Subcutaneous abdominal adipose tissue (tissue), 5 donors: Measurements from ENCODE around the gene ARFGAP1.
"Not testable (repeated sequence)": the region's sequence is repeated elsewhere in the genome, so short reads cannot be mapped to it uniquely, and the experiment has no call there.

ENCODE experiments used
- H3K27ac ChIP-seq: one replicate; pipeline ENCODE4 v1.7.0; 2013; ENCODE audit warnings: low read depth, mild to moderate bottlenecking, inconsistent platforms, low read length, moderate library complexity
- H3K27me3 ChIP-seq, 5 donors: one replicate each; pipeline ENCODE4 v1.7.0; 2013; ENCODE audit warnings: low read length in 5 of 5, inconsistent platforms in 1 of 5; ENCODE audit not compliant: control insufficient read depth in 5 of 5, insufficient read depth in 4 of 5
- H3K36me3 ChIP-seq, 5 donors: one replicate each; pipeline ENCODE4 v1.7.0; 2013; ENCODE audit warnings: low read length in 5 of 5; ENCODE audit not compliant: control insufficient read depth in 5 of 5, insufficient read depth in 5 of 5
- H3K4me1 ChIP-seq, 5 donors: one replicate each; pipeline ENCODE4 v1.7.0; 2013; ENCODE audit warnings: low read length in 5 of 5, mild to moderate bottlenecking in 3 of 5, moderate library complexity in 1 of 5; ENCODE audit not compliant: control insufficient read depth in 5 of 5, insufficient read depth in 5 of 5
- H3K4me3 ChIP-seq, 5 donors: one replicate each; pipeline ENCODE4 v1.7.0; 2013; ENCODE audit warnings: low read length in 5 of 5, low read depth in 1 of 5
- H3K9ac ChIP-seq, 5 donors: one replicate each; pipeline ENCODE4 v1.7.0; 2013; ENCODE audit warnings: low read length in 5 of 5, mild to moderate bottlenecking in 4 of 5, moderate library complexity in 3 of 5
- H3K9me3 ChIP-seq, 5 donors: one replicate each; pipeline ENCODE4 v1.7.0; 2013; ENCODE audit warnings: low read length in 5 of 5; ENCODE audit not compliant: control insufficient read depth in 5 of 5
- donor health status: healthy.
- donor health status: healthy.
- donor health status: healthy.
- donor health status: healthy.
- donor health status: healthy.

ARFGAP1 gene

DNA sequence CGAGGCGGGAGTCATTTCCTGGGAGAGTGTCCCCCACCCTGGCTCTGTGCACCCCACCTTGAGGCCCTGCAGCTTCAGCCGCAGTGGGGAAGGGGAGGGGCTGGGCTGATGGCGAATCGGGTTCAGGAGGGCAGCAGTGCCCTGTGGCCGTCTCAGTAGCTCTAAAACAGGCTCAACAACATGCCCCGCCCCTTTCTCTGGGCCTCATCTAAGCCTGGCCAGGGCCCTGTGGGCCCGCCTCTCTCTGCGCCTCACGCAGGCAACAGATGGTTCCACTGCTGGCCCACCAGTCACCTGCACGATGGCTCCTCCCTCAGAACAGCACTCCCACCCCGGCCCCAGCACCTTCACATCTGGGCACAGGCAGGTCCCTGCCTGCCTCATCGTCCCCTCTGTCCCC is 58.3 kb downstream of the ARFGAP1 start:
- peaks cover 0 to 22% (median 12%) of the 10 kb centered on the region in 5 donors for H3K9me3 ChIP-seq
- no peaks in the 10 kb centered on the region for H3K36me3 ChIP-seq
- no peak overlapping the region for H3K27ac ChIP-seq
- H3K9ac ChIP-seq = no peak overlapping the region
- peaks cover 0 to 12% (median 0%) of the 10 kb centered on the region in 5 donors for H3K4me1 ChIP-seq
- no peak overlapping the region for H3K4me3 ChIP-seq
- H3K27me3 ChIP-seq = peaks cover 17 to 58% (median 36%) of the 10 kb centered on the region in 5 donors

- no peak overlapping the region for H3K27ac ChIP-seq
- peaks cover 0 to 17% (median 11%) of the 10 kb centered on the region in 5 donors for H3K9me3 ChIP-seq
- no peaks in the 10 kb centered on the region for H3K36me3 ChIP-seq
- H3K4me3 ChIP-seq = no peak overlapping the region
- no peak overlapping the region for H3K9ac ChIP-seq
- peaks cover 17 to 65% (median 44%) of the 10 kb centered on the region in 5 donors for H3K27me3 ChIP-seq
- H3K4me1 ChIP-seq = peaks cover 0 to 11% (median 0%) of the 10 kb centered on the region in 5 donors
Observed at GRCh38 chr20:63331741-63332400, 59.3 kb downstream of the ARFGAP1 start.

DNA sequence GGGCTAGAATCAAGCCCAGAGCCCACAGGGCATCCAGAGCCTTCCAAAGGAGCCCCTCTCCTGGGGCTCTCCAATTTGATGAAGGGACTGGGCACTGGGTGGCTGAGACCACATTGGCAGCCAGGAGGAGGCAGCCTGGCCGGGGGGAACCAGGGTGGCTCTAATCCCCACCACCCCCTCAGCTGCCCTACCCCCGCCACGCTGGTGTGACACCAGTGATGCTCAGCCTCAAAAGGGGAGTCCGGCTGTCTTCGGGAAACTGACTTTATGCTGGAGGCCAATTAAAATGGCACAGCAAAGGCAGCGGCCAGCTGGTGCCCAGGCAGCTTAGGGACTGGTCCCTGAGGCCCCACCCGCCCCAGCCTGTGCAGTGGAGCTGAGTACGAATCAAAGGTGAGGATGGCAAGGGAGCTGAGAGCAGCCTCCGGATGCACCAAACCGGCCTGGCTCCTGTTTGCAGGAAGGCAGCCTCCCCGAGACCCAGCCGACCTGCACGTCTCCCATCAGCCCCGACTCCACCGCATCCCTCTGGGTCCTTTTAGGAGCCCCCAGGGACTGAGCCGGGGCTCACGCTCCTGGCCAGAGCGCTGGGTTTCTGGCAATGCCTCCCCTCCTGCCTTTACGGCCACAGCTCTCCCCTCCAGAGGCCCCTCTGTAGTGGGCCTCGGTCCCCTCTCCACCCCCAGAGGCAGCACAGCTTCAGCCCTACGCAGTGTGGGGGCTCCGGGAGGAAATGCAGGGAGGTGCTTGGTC is 60.1 kb downstream of the ARFGAP1 start:
- Histone ChIP-seq H3K36me3 (no peaks in the 10 kb centered on the region), H3K9ac (no peak overlapping the region), H3K27me3 (peaks cover 17 to 65% (median 46%) of the 10 kb centered on the region in 5 donors), H3K4me1 (peaks cover 0 to 11% (median 0%) of the 10 kb centered on the region in 5 donors), H3K4me3 (no peak overlapping the region), H3K27ac (no peak overlapping the region), H3K9me3 (peaks cover 0 to 11% (median 10%) of the 10 kb centered on the region in 5 donors)

DNA sequence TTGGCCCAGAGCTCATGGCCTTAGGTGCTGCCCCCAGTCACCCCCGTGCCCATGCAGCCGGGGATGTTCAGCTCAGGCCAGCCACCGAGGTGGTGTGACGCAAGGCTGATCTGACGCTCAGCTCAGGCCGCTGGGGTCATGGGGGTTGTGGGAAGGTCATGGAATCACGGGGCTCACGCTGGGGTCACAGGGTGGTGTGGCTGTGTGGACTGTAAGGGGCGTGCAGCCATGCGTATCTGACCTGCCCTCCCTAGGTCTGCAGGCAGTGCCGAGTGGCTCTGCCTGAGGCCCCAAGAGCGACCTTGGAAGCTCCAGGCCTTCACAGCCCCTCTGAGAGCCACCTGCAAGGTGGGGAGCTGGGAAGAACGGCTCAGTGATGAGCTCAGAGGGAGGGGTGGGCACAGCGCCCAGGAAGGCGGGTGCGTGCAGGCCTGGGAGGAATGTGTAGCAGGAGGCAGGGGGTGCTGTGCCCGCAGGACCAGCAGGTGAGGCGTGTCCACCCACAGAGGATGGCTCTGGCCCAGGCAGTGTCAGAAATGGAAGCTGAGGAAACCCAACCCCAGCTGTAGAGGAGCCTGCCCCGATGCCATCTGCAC is 60.7 kb downstream of the ARFGAP1 start:
- H3K9me3 ChIP-seq = peaks cover 0 to 11% (median 8%) of the 10 kb centered on the region in 5 donors
- no peaks in the 10 kb centered on the region for H3K36me3 ChIP-seq
- peaks cover 0 to 11% (median 0%) of the 10 kb centered on the region in 5 donors for H3K4me1 ChIP-seq
- no peak overlapping the region for H3K4me3 ChIP-seq
- no peak overlapping the region for H3K27ac ChIP-seq
- no peak overlapping the region for H3K9ac ChIP-seq
- H3K27me3 ChIP-seq = peaks cover 17 to 68% (median 46%) of the 10 kb centered on the region in 5 donors

- Histone ChIP-seq H3K27me3 (peaks cover 17 to 63% (median 43%) of the 10 kb centered on the region in 5 donors), H3K9ac (no peak overlapping the region), H3K27ac (no peak overlapping the region), H3K9me3 (peaks cover 0 to 11% (median 8%) of the 10 kb centered on the region in 5 donors), H3K36me3 (no peaks in the 10 kb centered on the region), H3K4me1 (peaks cover 0 to 11% (median 0%) of the 10 kb centered on the region in 5 donors), H3K4me3 (no peak overlapping the region)
Observed at GRCh38 chr20:63334356-63334755, 61.7 kb downstream of the ARFGAP1 start.

DNA sequence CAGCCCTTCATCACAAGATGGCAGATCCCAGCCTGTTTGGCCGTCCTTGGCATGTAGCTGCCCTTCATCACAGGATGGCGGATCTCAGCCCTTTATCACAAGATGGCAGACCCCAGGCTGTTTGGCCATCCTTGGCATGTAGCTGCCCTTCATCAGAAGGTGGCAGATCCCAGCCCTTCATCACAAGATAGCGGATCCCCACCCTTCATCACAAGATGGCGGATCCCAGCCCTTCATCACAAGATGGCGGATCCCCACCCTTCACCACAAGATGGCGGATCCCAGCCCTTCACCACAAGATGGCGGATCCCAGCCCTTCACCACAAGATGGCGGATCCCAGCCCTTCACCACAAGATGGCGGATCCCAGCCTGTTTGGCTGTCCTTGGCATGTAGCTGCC is 62.4 kb downstream of the ARFGAP1 start:
- H3K4me1 ChIP-seq = peaks cover 0 to 11% (median 0%) of the 10 kb centered on the region in 5 donors
- not testable (repeated sequence) for H3K4me3 ChIP-seq, H3K9ac ChIP-seq, H3K27ac ChIP-seq, H3K36me3 ChIP-seq
- H3K9me3 ChIP-seq = peaks cover 0 to 11% (median 8%) of the 10 kb centered on the region in 5 donors
- H3K27me3 ChIP-seq = peaks cover 14 to 56% (median 43%) of the 10 kb centered on the region in 5 donors

- no peak overlapping the region for H3K9ac ChIP-seq
- H3K36me3 ChIP-seq = no peaks in the 10 kb centered on the region
- H3K4me3 ChIP-seq = no peak overlapping the region
- H3K27ac ChIP-seq = no peak overlapping the region
- H3K27me3 ChIP-seq = peaks cover 8 to 50% (median 40%) of the 10 kb centered on the region in 5 donors
- peaks cover 0 to 11% (median 0%) of the 10 kb centered on the region in 5 donors for H3K4me1 ChIP-seq
- peaks cover 0 to 11% (median 8%) of the 10 kb centered on the region in 5 donors for H3K9me3 ChIP-seq
Observed at GRCh38 chr20:63335711-63336110, 63.1 kb downstream of the ARFGAP1 start.

GRCh38 chr20:63336232-63336752 is 63.7 kb downstream of the ARFGAP1 start:
- Histone ChIP-seq H3K36me3 (no peaks in the 10 kb centered on the region), H3K27ac (no peak overlapping the region), H3K4me3 (no peak overlapping the region), H3K27me3 (peaks cover 5 to 45% (median 38%) of the 10 kb centered on the region in 5 donors), H3K9ac (no peak overlapping the region), H3K9me3 (peaks cover 0 to 10% (median 8%) of the 10 kb centered on the region in 5 donors), H3K4me1 (peaks cover 0 to 11% (median 0%) of the 10 kb centered on the region in 5 donors)

DNA sequence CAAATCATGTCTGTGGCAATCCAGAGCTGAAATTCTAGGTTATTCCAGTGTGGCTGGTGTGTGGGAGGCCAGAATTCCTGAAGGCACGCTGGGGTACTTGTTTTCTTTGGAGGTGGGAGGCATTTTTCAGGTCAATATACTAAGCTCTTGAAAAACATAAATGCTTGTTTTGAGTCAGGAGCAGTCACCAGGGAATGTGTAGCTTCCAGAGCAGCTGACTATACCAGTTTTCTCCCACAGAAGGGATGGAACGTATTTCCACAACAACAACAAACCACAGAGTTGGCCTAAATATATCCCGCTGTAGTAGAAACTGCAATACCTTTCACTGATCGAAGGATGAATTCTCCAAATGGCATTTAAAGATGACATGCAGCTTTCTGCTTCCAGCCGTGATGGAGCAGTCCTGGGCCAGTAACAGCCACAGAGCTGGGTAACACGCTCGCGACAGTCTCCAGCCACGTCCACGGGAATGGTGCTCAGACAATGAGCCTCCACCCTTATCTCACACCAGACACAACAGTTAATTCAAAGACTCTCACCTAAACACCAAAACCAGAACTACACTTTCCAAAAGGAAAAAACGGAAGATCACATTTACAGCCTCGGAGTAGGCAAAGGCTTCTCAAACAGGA is 65.3 kb downstream of the ARFGAP1 start:
- peaks cover 0 to 11% (median 0%) of the 10 kb centered on the region in 5 donors for H3K4me1 ChIP-seq
- no peaks in the 10 kb centered on the region for H3K9me3 ChIP-seq
- H3K4me3 ChIP-seq = no peak overlapping the region
- peaks cover 5 to 32% (median 29%) of the 10 kb centered on the region in 5 donors for H3K27me3 ChIP-seq
- H3K27ac ChIP-seq = no peak overlapping the region
- H3K36me3 ChIP-seq = no peaks in the 10 kb centered on the region
- H3K9ac ChIP-seq = no peak overlapping the region
